GM12874 (cell line): ENCODE data around the gene ATP2A3.
A peak's percentile ranks its signal among the peaks of the same experiment; 100 is the strongest.

Experiments
- TF ChIP-seq, protein P1 (sequence below): IDR thresholded peaks from 2 replicates; pipeline ENCODE4 v1.5.1; 2011; ENCODE audit warnings: low read depth, mild to moderate bottlenecking, control low read depth, low read length, moderate library complexity; ENCODE audit not compliant: insufficient read depth

ATP2A3 gene

DNA sequence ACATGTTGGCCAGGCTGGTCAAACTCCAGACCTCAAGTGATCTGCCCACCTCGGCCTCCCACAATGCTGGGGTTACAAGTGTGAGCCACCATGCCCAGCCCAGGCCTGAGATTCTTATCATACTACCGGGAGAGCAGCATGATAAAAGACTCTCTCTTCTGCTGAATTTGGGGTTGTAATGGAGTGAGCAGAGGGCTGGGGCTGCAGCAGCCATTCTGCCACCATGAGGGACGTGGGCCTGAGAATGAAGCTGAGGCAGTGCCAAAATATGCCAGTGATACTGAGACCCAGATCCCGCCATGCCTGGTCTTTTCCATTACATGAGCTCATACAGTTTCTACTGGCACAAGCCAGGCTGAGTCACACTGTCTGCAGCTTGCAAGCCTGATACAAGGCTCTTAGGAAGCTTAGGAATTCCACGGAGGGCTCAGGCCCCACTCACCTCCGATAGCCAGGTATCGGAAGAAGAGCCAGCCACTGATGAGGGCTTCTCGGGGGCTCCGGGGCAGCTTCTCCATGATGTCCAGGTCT is 28.3 kb downstream of the ATP2A3 start:
- TF ChIP-seq, protein P1, sequence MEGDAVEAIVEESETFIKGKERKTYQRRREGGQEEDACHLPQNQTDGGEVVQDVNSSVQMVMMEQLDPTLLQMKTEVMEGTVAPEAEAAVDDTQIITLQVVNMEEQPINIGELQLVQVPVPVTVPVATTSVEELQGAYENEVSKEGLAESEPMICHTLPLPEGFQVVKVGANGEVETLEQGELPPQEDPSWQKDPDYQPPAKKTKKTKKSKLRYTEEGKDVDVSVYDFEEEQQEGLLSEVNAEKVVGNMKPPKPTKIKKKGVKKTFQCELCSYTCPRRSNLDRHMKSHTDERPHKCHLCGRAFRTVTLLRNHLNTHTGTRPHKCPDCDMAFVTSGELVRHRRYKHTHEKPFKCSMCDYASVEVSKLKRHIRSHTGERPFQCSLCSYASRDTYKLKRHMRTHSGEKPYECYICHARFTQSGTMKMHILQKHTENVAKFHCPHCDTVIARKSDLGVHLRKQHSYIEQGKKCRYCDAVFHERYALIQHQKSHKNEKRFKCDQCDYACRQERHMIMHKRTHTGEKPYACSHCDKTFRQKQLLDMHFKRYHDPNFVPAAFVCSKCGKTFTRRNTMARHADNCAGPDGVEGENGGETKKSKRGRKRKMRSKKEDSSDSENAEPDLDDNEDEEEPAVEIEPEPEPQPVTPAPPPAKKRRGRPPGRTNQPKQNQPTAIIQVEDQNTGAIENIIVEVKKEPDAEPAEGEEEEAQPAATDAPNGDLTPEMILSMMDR, result no peak

DNA sequence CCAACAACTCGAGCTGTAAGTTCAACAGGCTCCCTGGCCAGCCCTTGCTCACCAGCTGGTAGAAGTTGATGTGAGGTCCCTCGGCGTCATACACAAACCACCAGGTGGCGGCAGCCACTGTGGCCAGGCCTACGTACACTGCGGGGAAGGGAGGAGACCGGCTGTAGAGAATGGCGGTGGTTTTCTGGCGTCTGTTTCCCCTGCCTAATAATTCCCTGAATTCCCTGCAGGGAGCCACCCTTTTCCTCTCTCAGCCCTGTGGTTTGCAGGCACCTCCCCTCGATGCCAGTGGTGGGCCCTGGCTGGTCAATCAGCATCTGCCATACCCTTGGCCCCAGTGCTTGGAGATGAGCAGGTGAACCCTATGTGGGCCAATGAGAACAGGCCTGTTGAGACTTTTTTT is 29.1 kb downstream of the ATP2A3 start:
- TF ChIP-seq, protein P1, result peak; percentile 64

DNA sequence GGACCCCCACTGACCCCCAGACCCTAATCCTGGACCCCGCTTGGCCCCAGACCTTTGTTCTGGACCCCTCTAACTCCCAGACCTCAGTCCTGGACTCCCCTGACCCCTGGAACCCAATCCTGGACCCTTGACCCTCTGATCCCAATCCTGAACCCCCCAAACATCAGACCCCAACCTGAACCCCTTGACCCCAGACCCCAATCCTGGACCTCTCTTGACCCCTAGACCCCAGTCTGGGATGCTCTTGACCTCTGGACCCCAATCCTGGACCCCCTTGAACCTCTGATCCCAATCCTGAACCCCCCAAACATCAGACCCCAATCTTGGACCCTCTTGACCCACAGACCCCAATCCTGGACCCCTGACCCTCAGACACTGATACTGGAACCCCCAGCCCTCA is 34.5 kb downstream of the ATP2A3 start:
- TF ChIP-seq, protein P1, result no peak

DNA sequence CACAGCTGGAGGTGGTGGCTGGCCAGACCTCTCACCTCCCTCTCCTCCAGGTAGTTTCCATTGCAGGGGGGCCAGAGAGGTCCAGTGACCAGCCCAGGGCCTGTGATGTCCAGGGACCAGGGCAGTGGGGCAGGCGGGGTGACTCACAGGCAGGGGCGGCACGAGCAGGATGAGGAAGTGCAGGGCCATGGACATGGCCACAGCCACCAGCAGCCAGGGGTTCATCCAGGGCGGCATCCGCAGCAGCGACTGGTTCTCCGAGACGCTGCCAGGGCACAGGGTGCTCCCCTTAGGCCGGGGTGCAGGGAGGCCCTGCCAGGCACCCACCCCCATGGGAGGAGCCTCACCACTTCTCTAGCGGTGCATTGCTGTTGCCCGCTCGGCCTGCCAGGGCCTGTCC is 35.1 kb downstream of the ATP2A3 start:
- TF ChIP-seq, protein P1, result no peak

DNA sequence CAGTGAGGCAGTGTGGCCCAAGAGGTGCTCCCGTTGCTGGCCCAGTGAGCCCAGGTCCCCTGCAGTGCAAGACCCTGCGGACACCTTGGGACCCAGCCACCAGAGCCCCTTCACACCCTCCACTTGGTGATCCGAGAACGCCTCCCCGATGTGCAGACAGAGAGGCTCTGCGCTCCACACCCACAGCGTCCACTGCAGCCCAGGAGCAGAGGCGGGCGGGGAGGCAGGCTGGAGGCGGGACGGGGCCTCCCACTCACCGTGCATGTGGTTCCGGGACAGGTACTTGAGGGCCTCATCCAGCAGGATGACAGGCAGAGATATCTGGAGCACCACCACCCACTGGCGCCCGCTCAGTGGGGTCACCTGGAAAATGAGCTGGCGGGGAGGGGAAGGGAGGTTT is 35.8 kb downstream of the ATP2A3 start:
- TF ChIP-seq, protein P1, result no peak

DNA sequence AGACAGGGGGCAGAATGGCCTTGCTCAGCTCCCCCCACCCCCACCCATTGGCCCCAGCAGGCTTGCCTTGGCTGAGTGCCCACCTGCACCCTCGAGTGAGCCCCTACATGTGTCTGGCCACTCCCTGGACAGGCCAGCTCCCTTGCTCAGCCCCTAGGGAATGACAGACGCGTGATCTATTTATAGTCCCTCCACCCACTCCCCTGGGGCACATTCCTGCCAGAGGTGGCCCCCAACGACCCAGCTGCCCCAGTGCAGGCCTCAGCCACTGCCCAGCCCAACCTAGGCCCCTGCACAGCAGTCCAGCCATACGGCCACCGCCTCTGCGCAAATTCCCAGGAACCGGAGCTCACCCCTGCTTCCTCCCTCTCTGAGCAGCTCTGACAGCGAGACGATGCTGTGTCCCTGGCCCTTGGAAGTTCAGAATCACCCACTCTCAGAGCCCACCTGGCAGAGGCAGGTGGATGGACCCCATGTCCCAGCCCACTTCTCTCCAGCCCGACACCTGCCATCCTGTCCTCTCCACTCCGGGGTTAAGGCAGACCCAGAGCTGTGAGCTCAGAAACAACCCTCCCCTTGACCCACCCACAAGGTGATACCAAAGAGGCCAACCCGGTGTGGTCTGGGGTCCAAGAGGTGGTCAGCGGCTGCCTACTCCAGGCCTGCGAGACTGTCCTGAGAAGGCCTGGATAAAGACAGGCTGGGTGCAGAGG is 36.5 kb downstream of the ATP2A3 start:
- TF ChIP-seq, protein P1, result no peak

DNA sequence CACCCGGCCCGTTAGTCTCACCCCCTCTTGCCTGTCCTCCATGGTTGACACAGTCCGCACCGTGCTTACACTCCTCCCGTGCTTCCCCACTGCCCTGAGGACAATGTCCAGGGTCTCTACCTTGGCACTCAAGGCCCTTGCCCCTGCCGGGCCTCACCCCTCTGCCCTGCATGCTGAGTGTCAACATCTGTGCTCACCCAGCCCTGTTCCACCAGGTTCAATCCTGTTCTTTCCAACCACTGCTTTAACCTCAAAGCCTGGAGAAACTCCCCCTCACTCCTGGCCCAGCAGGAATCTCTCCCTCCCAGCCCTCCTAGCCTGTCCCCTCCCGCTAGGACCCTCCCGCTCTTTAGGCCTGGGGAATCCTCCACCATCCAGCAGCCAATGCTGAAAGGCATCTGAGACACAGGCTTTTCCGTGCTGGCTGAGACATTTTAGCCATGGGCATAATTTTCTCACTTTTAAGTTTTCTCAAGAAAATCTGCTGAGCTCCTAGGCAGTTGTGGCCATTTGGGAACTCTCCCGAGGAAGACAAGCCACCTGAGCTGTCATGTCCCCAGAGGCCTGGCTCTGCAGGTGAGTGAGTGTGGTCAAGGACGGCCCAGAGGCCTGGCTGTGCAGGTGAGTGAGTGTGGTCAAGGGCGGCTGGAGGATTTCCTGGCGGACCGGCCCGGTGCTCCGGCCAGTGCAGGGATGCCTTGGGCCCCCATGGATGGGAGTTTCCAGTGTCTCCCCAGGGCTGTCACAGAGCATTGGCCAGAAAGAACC is 37.2 kb downstream of the ATP2A3 start:
- TF ChIP-seq, protein P1, result no peak
